ENCODE measurements around the gene TNS1. TPM values are rescaled to one million over a fixed set of nuclear protein-coding genes. Genes with fewer than 3 reads are reported as not detected.

The TNS1 gene
- total RNA-seq, 2 donors from 2014 or later: 0.29 to 2.1 TPM

- ATAC-seq: no peak
- no peaks in the 10 kb centered on the region for H3K9me3 Mint-ChIP-seq
- no peak overlapping the region for H3K27ac Mint-ChIP-seq
- DNase-seq (ENCODE audit: low spot score): no peak
- peaks cover 0 to 2% of the 10 kb centered on the region in 2 donors for H3K27me3 Mint-ChIP-seq
- no peaks in the 10 kb centered on the region for H3K4me1 Mint-ChIP-seq (ENCODE audit: low read depth in 2 of 2)
- H3K36me3 Mint-ChIP-seq: no peaks in the 10 kb centered on the region
- H3K4me3 Mint-ChIP-seq: no peak overlapping the region
These were observed 110.2 kb downstream of the TNS1 start for GRCh38 chr2:217892560-217892959.

GRCh38 chr2:217890445-217890844, 112.3 kb downstream of the TNS1 start:
- ATAC-seq: no peak
- Mint-ChIP-seq H3K27me3 (peaks cover 2 to 5% of the 10 kb centered on the region in 2 donors), H3K9me3 (no peaks in the 10 kb centered on the region), H3K27ac (no peak overlapping the region), H3K36me3 (no peaks in the 10 kb centered on the region), H3K4me3 (no peak overlapping the region), H3K4me1 (ENCODE audit: low read depth in 2 of 2) (peaks cover 0 to 2% of the 10 kb centered on the region in 2 donors)
- no peak for DNase-seq (ENCODE audit: low spot score)

- Mint-ChIP-seq H3K27ac (no peak overlapping the region), H3K36me3 (no peaks in the 10 kb centered on the region), H3K9me3 (no peaks in the 10 kb centered on the region), H3K4me1 (ENCODE audit: low read depth in 2 of 2) (peaks cover 0 to 2% of the 10 kb centered on the region in 2 donors), H3K27me3 (peaks cover 5 to 10% of the 10 kb centered on the region in 2 donors), H3K4me3 (no peak overlapping the region)
- no peak for ATAC-seq
- no peak for DNase-seq (ENCODE audit: low spot score)
These were observed 113.1 kb downstream of the TNS1 start for GRCh38 chr2:217889656-217890055.

- peaks cover 5 to 23% of the 10 kb centered on the region in 2 donors for H3K27me3 Mint-ChIP-seq
- no peaks in the 10 kb centered on the region for H3K9me3 Mint-ChIP-seq
These were observed 114.7 kb downstream of the TNS1 start for GRCh38 chr2:217887841-217888701.

GRCh38 chr2:217886720-217887309, 116.0 kb downstream of the TNS1 start:
- Mint-ChIP-seq H3K27ac (no peak overlapping the region), H3K36me3 (no peaks in the 10 kb centered on the region), H3K9me3 (no peaks in the 10 kb centered on the region), H3K4me3 (no peak overlapping the region), H3K27me3 (peaks cover 5 to 23% of the 10 kb centered on the region in 2 donors), H3K4me1 (ENCODE audit: low read depth in 2 of 2) (peaks cover 0 to 2% of the 10 kb centered on the region in 2 donors)
- DNase-seq (ENCODE audit: low spot score): no peak
- peak in 1 of 2 donors; percentile 49 for ATAC-seq

More at GRCh38 chr2:217887841-217888701, 114.7 kb downstream of the TNS1 start:
- no peak overlapping the region for H3K4me3 Mint-ChIP-seq
- ATAC-seq: no peak
- H3K36me3 Mint-ChIP-seq: no peaks in the 10 kb centered on the region
- H3K4me1 Mint-ChIP-seq (ENCODE audit: low read depth in 2 of 2): peaks cover 0 to 2% of the 10 kb centered on the region in 2 donors
- no peak overlapping the region for H3K27ac Mint-ChIP-seq
- DNase-seq (ENCODE audit: low spot score): no peak

GRCh38 chr2:217886091-217886490, 116.7 kb downstream of the TNS1 start:
- no peak for DNase-seq (ENCODE audit: low spot score)
- H3K4me1 Mint-ChIP-seq (ENCODE audit: low read depth in 2 of 2): peaks cover 0 to 2% of the 10 kb centered on the region in 2 donors
- H3K4me3 Mint-ChIP-seq: no peak overlapping the region
- peaks cover 3 to 23% of the 10 kb centered on the region in 2 donors for H3K27me3 Mint-ChIP-seq
- H3K36me3 Mint-ChIP-seq: no peaks in the 10 kb centered on the region
- ATAC-seq: no peak
- no peak overlapping the region for H3K27ac Mint-ChIP-seq
- H3K9me3 Mint-ChIP-seq: no peaks in the 10 kb centered on the region

GRCh38 chr2:217884985-217885384, 117.8 kb downstream of the TNS1 start:
- no peaks in the 10 kb centered on the region for H3K36me3 Mint-ChIP-seq

GRCh38 chr2:217880891-217881290, 121.9 kb downstream of the TNS1 start:
- no peak for ATAC-seq
- no peak overlapping the region for H3K4me3 Mint-ChIP-seq
- no peak for DNase-seq (ENCODE audit: low spot score)

More at GRCh38 chr2:217884985-217885384, 117.8 kb downstream of the TNS1 start:
- Mint-ChIP-seq H3K9me3 (no peaks in the 10 kb centered on the region), H3K4me1 (ENCODE audit: low read depth in 2 of 2) (peaks cover 0 to 2% of the 10 kb centered on the region in 2 donors), H3K27me3 (peaks cover 3 to 23% of the 10 kb centered on the region in 2 donors), H3K4me3 (no peak overlapping the region), H3K27ac (no peak overlapping the region)
- ATAC-seq: no peak
- no peak for DNase-seq (ENCODE audit: low spot score)

GRCh38 chr2:217880287-217880889, 122.4 kb downstream of the TNS1 start:
- ATAC-seq (no peak), DNase-seq (ENCODE audit: low spot score) (no peak)
- no peak overlapping the region for H3K27ac Mint-ChIP-seq
- H3K4me3 Mint-ChIP-seq: no peak overlapping the region
- H3K9me3 Mint-ChIP-seq: no peaks in the 10 kb centered on the region
- no peaks in the 10 kb centered on the region for H3K4me1 Mint-ChIP-seq (ENCODE audit: low read depth in 2 of 2)
- H3K36me3 Mint-ChIP-seq: no peaks in the 10 kb centered on the region
- H3K27me3 Mint-ChIP-seq: peaks cover 0 to 20% of the 10 kb centered on the region in 2 donors

More at GRCh38 chr2:217880891-217881290, 121.9 kb downstream of the TNS1 start:
- no peaks in the 10 kb centered on the region for H3K4me1 Mint-ChIP-seq (ENCODE audit: low read depth in 2 of 2)
- no peaks in the 10 kb centered on the region for H3K36me3 Mint-ChIP-seq
- no peaks in the 10 kb centered on the region for H3K9me3 Mint-ChIP-seq
- no peak overlapping the region for H3K27ac Mint-ChIP-seq
- H3K27me3 Mint-ChIP-seq: peaks cover 0 to 23% of the 10 kb centered on the region in 2 donors

- Mint-ChIP-seq H3K36me3 (no peaks in the 10 kb centered on the region), H3K4me3 (no peak overlapping the region), H3K27me3 (peaks cover 0 to 9% of the 10 kb centered on the region in 2 donors), H3K9me3 (no peaks in the 10 kb centered on the region), H3K4me1 (ENCODE audit: low read depth in 2 of 2) (no peaks in the 10 kb centered on the region), H3K27ac (no peak overlapping the region)
- DNase-seq (ENCODE audit: low spot score) (no peak), ATAC-seq (no peak)
These were observed 123.7 kb downstream of the TNS1 start for GRCh38 chr2:217878915-217879590.

GRCh38 chr2:217877866-217878265, 124.9 kb downstream of the TNS1 start:
- Mint-ChIP-seq H3K4me1 (ENCODE audit: low read depth in 2 of 2) (no peaks in the 10 kb centered on the region), H3K27ac (no peak overlapping the region), H3K36me3 (no peaks in the 10 kb centered on the region), H3K4me3 (no peak overlapping the region), H3K9me3 (no peaks in the 10 kb centered on the region), H3K27me3 (peaks cover 0 to 3% of the 10 kb centered on the region in 2 donors)
- DNase-seq (ENCODE audit: low spot score) (no peak), ATAC-seq (no peak)

- no peak overlapping the region for H3K4me3 Mint-ChIP-seq
- H3K9me3 Mint-ChIP-seq: no peaks in the 10 kb centered on the region
- H3K27me3 Mint-ChIP-seq: peaks cover 0 to 3% of the 10 kb centered on the region in 2 donors
- H3K36me3 Mint-ChIP-seq: no peaks in the 10 kb centered on the region
- H3K27ac Mint-ChIP-seq: no peak overlapping the region
- no peaks in the 10 kb centered on the region for H3K4me1 Mint-ChIP-seq (ENCODE audit: low read depth in 2 of 2)
- no peak for DNase-seq (ENCODE audit: low spot score)
- no peak for ATAC-seq
These were observed 126.6 kb downstream of the TNS1 start for GRCh38 chr2:217876253-217876570.

GRCh38 chr2:217875556-217876252, 127.1 kb downstream of the TNS1 start:
- no peaks in the 10 kb centered on the region for H3K4me1 Mint-ChIP-seq (ENCODE audit: low read depth in 2 of 2)
- H3K9me3 Mint-ChIP-seq: no peaks in the 10 kb centered on the region
- no peak overlapping the region for H3K4me3 Mint-ChIP-seq
- H3K36me3 Mint-ChIP-seq: no peaks in the 10 kb centered on the region
- no peak overlapping the region for H3K27ac Mint-ChIP-seq
- DNase-seq (ENCODE audit: low spot score): no peak
- H3K27me3 Mint-ChIP-seq: peaks cover 0 to 3% of the 10 kb centered on the region in 2 donors
- no peak for ATAC-seq
